ENCODE measurements around the gene DNAJA3. TPM values are rescaled to one million over a fixed set of nuclear protein-coding genes. Genes with fewer than 3 reads are reported as not detected.

DNAJA3 gene
- 10 to 100 TPM; 43.6 to 56.7 TPM for total RNA-seq
- long read RNA-seq, transcript DNAJA3-202 (11 exons, 2,591 nt): major isoform, 116 of 183 reads
- long read RNA-seq, transcript DNAJA3-201 (12 exons, 2,763 nt): minor isoform, 44 of 183 reads
- long read RNA-seq, partial matches to known transcripts: 12 of 183 reads
- long read RNA-seq, other reads (novel, unspliced or antisense): 7 of 183 reads

GRCh38 chr16:4425378-4426020 is at the start of gene DNAJA3:
DNAJA3 (plus strand) TSS chr16:4425868; CDS start chr16:4425882, 14 bp downstream.
- ATAC-seq (peak; percentile 93), DNase-seq (peak; percentile 90 to 96)
- intact Hi-C loops (cut with DNase I, micrococcal nuclease): no loop called here

GRCh38 chr16:4376126-4376892 is 49.4 kb upstream of the DNAJA3 start:
- ATAC-seq: no peak
- intact Hi-C loops (cut with DNase I, micrococcal nuclease): no loop called here
- peak; percentile 66 to 73 for DNase-seq

- no peak for ATAC-seq
- intact Hi-C loops (cut with DNase I, micrococcal nuclease): no loop called here
- no peak for DNase-seq
Observed at GRCh38 chr16:4376893-4377572, 48.6 kb upstream of the DNAJA3 start.

GRCh38 chr16:4377573-4378154 is 48.0 kb upstream of the DNAJA3 start:
- DNase-seq (no peak), ATAC-seq (no peak)
- intact Hi-C loops (cut with DNase I, micrococcal nuclease): no loop called here

GRCh38 chr16:4378161-4378666 is 47.5 kb upstream of the DNAJA3 start:
- intact Hi-C loops (cut with DNase I, micrococcal nuclease): no loop called here
- no peak for DNase-seq

GRCh38 chr16:4378999-4379690 is 46.5 kb upstream of the DNAJA3 start:
- DNase-seq (no peak), ATAC-seq (no peak)
- intact Hi-C loops (cut with DNase I, micrococcal nuclease): no loop called here

More at GRCh38 chr16:4378161-4378666, 47.5 kb upstream of the DNAJA3 start:
- no peak for ATAC-seq

- DNase-seq: no peak
- no peak for ATAC-seq
- intact Hi-C loops (cut with DNase I, micrococcal nuclease): no loop called here
Observed at GRCh38 chr16:4380119-4381063, 45.3 kb upstream of the DNAJA3 start.

- ATAC-seq: no peak
- DNase-seq: no peak
- intact Hi-C loops (cut with DNase I, micrococcal nuclease): no loop called here
Observed at GRCh38 chr16:4381072-4381934, 44.4 kb upstream of the DNAJA3 start.

GRCh38 chr16:4381935-4382794 is 43.5 kb upstream of the DNAJA3 start:
- ATAC-seq: no peak
- intact Hi-C loops (cut with DNase I, micrococcal nuclease): no loop called here
- no peak for DNase-seq

GRCh38 chr16:4382795-4383357 is 42.8 kb upstream of the DNAJA3 start:
- no peak for ATAC-seq
- DNase-seq: no peak
- intact Hi-C loops (cut with DNase I, micrococcal nuclease): no loop called here

GRCh38 chr16:4383591-4384444 is 41.9 kb upstream of the DNAJA3 start:
- intact Hi-C loops (cut with DNase I, micrococcal nuclease): no loop called here
- DNase-seq (no peak), ATAC-seq (no peak)

GRCh38 chr16:4384509-4384942 is 41.1 kb upstream of the DNAJA3 start:
- no peak for ATAC-seq
- intact Hi-C loops (cut with DNase I, micrococcal nuclease): no loop called here
- no peak for DNase-seq

GRCh38 chr16:4385066-4385788 is 40.4 kb upstream of the DNAJA3 start:
- ATAC-seq: no peak
- intact Hi-C loops (cut with DNase I, micrococcal nuclease): no loop called here

More at GRCh38 chr16:4385066-4385788, 40.4 kb upstream of the DNAJA3 start:
- DNase-seq: no peak
